Measurements from ENCODE around the gene CARMIL1. TPM values are rescaled to one million over a fixed set of nuclear protein-coding genes. Genes with fewer than 3 reads are reported as not detected.

The CARMIL1 gene
- total RNA-seq, 1 experiment from 2014 or later = 25.2 TPM

GRCh38 chr6:25329161-25329817 lies 50.1 kb downstream of the CARMIL1 start:
- peaks cover 16% of the 10 kb centered on the region for H3K4me1 Mint-ChIP-seq (ENCODE audit: insufficient read depth, unreplicated experiment)
- no TSS peak for BruUV-seq (replicated peaks)
- no peaks in the 10 kb centered on the region for H3K9me3 Mint-ChIP-seq (ENCODE audit: unreplicated experiment)
- no peak for TF ChIP-seq CTCF (IDR thresholded peaks at IDR 0.05; ENCODE audit: unreplicated experiment)
- H3K4me3 Mint-ChIP-seq (ENCODE audit: unreplicated experiment) = no peak overlapping the region
- H3K27ac Mint-ChIP-seq (ENCODE audit: low read depth, unreplicated experiment) = no peak overlapping the region
- ChIA-PET CTCF (no interaction called here), POLR2A (no interaction called here)
- H3K27me3 Mint-ChIP-seq (ENCODE audit: insufficient read depth, unreplicated experiment) = no peaks in the 10 kb centered on the region
- intact Hi-C loops (cut with micrococcal nuclease) = no loop called here
- no peaks in the 10 kb centered on the region for H3K36me3 Mint-ChIP-seq (ENCODE audit: insufficient read depth, unreplicated experiment)
- DNase-seq (ENCODE audit: unreplicated experiment) = no peak

- Mint-ChIP-seq H3K27ac (ENCODE audit: low read depth, unreplicated experiment) (no peak overlapping the region), H3K4me1 (ENCODE audit: insufficient read depth, unreplicated experiment) (peaks cover 12% of the 10 kb centered on the region), H3K27me3 (ENCODE audit: insufficient read depth, unreplicated experiment) (no peaks in the 10 kb centered on the region), H3K9me3 (ENCODE audit: unreplicated experiment) (no peaks in the 10 kb centered on the region), H3K36me3 (ENCODE audit: insufficient read depth, unreplicated experiment) (no peaks in the 10 kb centered on the region), H3K4me3 (ENCODE audit: unreplicated experiment) (no peak overlapping the region)
- no peak for TF ChIP-seq CTCF (IDR thresholded peaks at IDR 0.05; ENCODE audit: unreplicated experiment)
- POLR2A ChIA-PET = no interaction called here
- CTCF ChIA-PET = interaction anchor here (0.7 kb wide), 1 partner anchor 166 kb away, joined by 4 read pairs; no protein-coding TSS in a partner anchor
- BruUV-seq (replicated peaks) = no TSS peak
- DNase-seq (ENCODE audit: unreplicated experiment) = no peak
- intact Hi-C loops (cut with micrococcal nuclease) = no loop called here
Measured at GRCh38 chr6:25329982-25330381, 50.8 kb downstream of the CARMIL1 start.

- Mint-ChIP-seq H3K4me1 (ENCODE audit: insufficient read depth, unreplicated experiment) (peaks cover 12% of the 10 kb centered on the region), H3K36me3 (ENCODE audit: insufficient read depth, unreplicated experiment) (no peaks in the 10 kb centered on the region), H3K4me3 (ENCODE audit: unreplicated experiment) (no peak overlapping the region), H3K27ac (ENCODE audit: low read depth, unreplicated experiment) (no peak overlapping the region), H3K9me3 (ENCODE audit: unreplicated experiment) (no peaks in the 10 kb centered on the region), H3K27me3 (ENCODE audit: insufficient read depth, unreplicated experiment) (no peaks in the 10 kb centered on the region)
- BruUV-seq (replicated peaks) = no TSS peak
- POLR2A ChIA-PET = interaction anchor here (1.0 kb wide), 2 partner anchors 18 to 52 kb away, joined by 3 read pairs; partner anchors contain the start of gene CARMIL1
- TF ChIP-seq CTCF (IDR thresholded peaks at IDR 0.05; ENCODE audit: unreplicated experiment) = no peak
- CTCF ChIA-PET = interaction anchor here (0.7 to 1.0 kb wide), 2 partner anchors 37 to 165 kb away, joined by 4 read pairs; no protein-coding TSS in a partner anchor
- intact Hi-C loops (cut with micrococcal nuclease) = no loop called here
- no peak for DNase-seq (ENCODE audit: unreplicated experiment)
Measured at GRCh38 chr6:25330796-25331685, 51.9 kb downstream of the CARMIL1 start.

- BruUV-seq (replicated peaks) = no TSS peak
- DNase-seq (ENCODE audit: unreplicated experiment) = no peak
- ChIA-PET CTCF (interaction anchor here (0.6 to 1.1 kb wide), 2 partner anchors 9 to 576 kb away, joined by 3 read pairs; no protein-coding TSS in a partner anchor), POLR2A (interaction anchor here (0.9 kb wide), 1 partner anchor 20 kb away, joined by 3 read pairs; no protein-coding TSS in a partner anchor)
- Mint-ChIP-seq H3K9me3 (ENCODE audit: unreplicated experiment) (no peaks in the 10 kb centered on the region), H3K36me3 (ENCODE audit: insufficient read depth, unreplicated experiment) (no peaks in the 10 kb centered on the region), H3K4me1 (ENCODE audit: insufficient read depth, unreplicated experiment) (peaks cover 16% of the 10 kb centered on the region), H3K27ac (ENCODE audit: low read depth, unreplicated experiment) (no peak overlapping the region), H3K4me3 (ENCODE audit: unreplicated experiment) (no peak overlapping the region), H3K27me3 (ENCODE audit: insufficient read depth, unreplicated experiment) (no peaks in the 10 kb centered on the region)
- intact Hi-C loops (cut with micrococcal nuclease) = no loop called here
- no peak for TF ChIP-seq CTCF (IDR thresholded peaks at IDR 0.05; ENCODE audit: unreplicated experiment)
Measured at GRCh38 chr6:25332165-25332564, 53.0 kb downstream of the CARMIL1 start.
